HCT116 (cell line): ENCODE data around the gene GLRX3. TPM values are rescaled to one million over a fixed set of nuclear protein-coding genes. Genes with fewer than 3 reads are reported as not detected.

Source experiments
- ATAC-seq: fragments of 200-7000 bp; cut with Tn5 transposase; 2 replicates; pipeline ENCODE4 v1.9.1; 2020; ENCODE audit warnings: mild to moderate bottlenecking, moderate library complexity
- BruUV-seq: library from RNA; stranded (reverse); fragments of 400-500 nt; replicated peaks from 2 replicates; lab custom pipeline; 2021; lab: Mats Ljungman, UMichigan
- CTCF ChIA-PET: fragments of 300-600 bp; sonication (Branson Sonifier 250); formaldehyde crosslinking; loops from one replicate; lab custom pipeline; 2021; ENCODE audit warnings: antibody characterized with exemption; lab: Charles Lee
- POLR2A ChIA-PET: fragments of 300-600, 350-600 bp; sonication (Branson Sonifier 250); formaldehyde crosslinking; loops from one replicate; lab custom pipeline; 2021; ENCODE audit warnings: antibody characterized with exemption; lab: Charles Lee
- RAD21 ChIA-PET, 2 experiments: fragments of 300-600 bp; sonication (Branson Sonifier 250); formaldehyde crosslinking; loops; one replicate each; lab custom pipeline; 2023; ENCODE audit warnings: low total read pairs in 2 of 2; ENCODE audit not compliant: uncharacterized antibody in 2 of 2, unreplicated experiment in 2 of 2, low non-redundant PET in 1 of 2; lab: Charles Lee
- DNase-seq: peaks from one replicate; pipeline ENCODE4 v3.0.0-alpha.2; 2010; ENCODE audit warnings: low read depth, low spot score
- H2AFZ ChIP-seq: fragments of 200-600 bp; shearing (Covaris generic), sonication (generic); 2 replicates; pipeline ENCODE4 v1.6.1; 2017; ENCODE audit warnings: low read depth, mixed run types, mixed read lengths, antibody characterized with exemption, low read length; ENCODE audit not compliant: poor library complexity, severe bottlenecking
- H3K27ac ChIP-seq: 2 replicates; pipeline ENCODE4 v1.5.1; 2012; ENCODE audit warnings: low read depth, low read length
- H3K27me3 ChIP-seq: fragments of 200-600 bp; sonication (generic); 2 replicates; pipeline ENCODE4 v1.6.1; 2016; ENCODE audit warnings: mixed run types, low read length, mixed read lengths; ENCODE audit not compliant: insufficient read depth
- H3K36me3 ChIP-seq, 2 experiments: fragments of 200-500 bp in 1 of 2; fragments of 200-600 bp in 1 of 2; sonication (Bioruptor generic) in 1 of 2; sonication (generic) in 1 of 2; 2 replicates each; pipeline versions ENCODE4 v1.5.1 to v1.6.1; 2014 to 2016; ENCODE audit warnings: low read length in 2 of 2, inconsistent platforms in 1 of 2, mixed read lengths in 1 of 2, mixed run types in 1 of 2; ENCODE audit not compliant: insufficient read depth in 2 of 2, control insufficient read depth in 1 of 2
- H3K4me1 ChIP-seq, 2 experiments: fragments of 200-600 bp in 1 of 2; sonication (generic) in 1 of 2; 2 replicates each; pipeline versions ENCODE4 v1.5.1 to v1.6.1; 2012 to 2017; ENCODE audit warnings: low read length in 2 of 2, inconsistent platforms in 1 of 2, mild to moderate bottlenecking in 1 of 2, mixed read lengths in 1 of 2, mixed run types in 1 of 2, moderate library complexity in 1 of 2; ENCODE audit not compliant: insufficient read depth in 2 of 2, control insufficient read depth in 1 of 2
- H3K4me2 ChIP-seq: fragments of 200-600 bp; sonication (generic); 2 replicates; pipeline ENCODE4 v1.6.1; 2017; ENCODE audit warnings: mixed run types, low read length, mixed read lengths
- H3K4me3 ChIP-seq, 2 experiments: fragments of 200-600 bp in 1 of 2; sonication (generic) in 1 of 2; replicated peaks in 1 of 2; 2 replicates each; pipeline ENCODE4 v1.5.1; 2011 to 2016; ENCODE audit warnings: low read length in 2 of 2, control low read depth in 1 of 2, low read depth in 1 of 2, mild to moderate bottlenecking in 1 of 2, mixed read lengths in 1 of 2, mixed run types in 1 of 2
- H3K79me2 ChIP-seq: fragments of 200-600 bp; sonication (generic); 2 replicates; pipeline ENCODE4 v1.6.1; 2017; ENCODE audit warnings: mild to moderate bottlenecking, mixed run types, low read length, moderate library complexity, mixed read lengths; ENCODE audit not compliant: insufficient read depth
- H3K9ac ChIP-seq: fragments of 200-600 bp; sonication (generic); 2 replicates; pipeline ENCODE4 v1.6.1; 2016; ENCODE audit warnings: low read length, mixed read lengths
- H3K9me2 ChIP-seq: fragments of 200-600 bp; sonication (generic), shearing (Covaris generic); 2 replicates; pipeline ENCODE4 v1.6.1; 2017; ENCODE audit warnings: mixed run types, mild to moderate bottlenecking, moderate library complexity; ENCODE audit not compliant: insufficient read depth
- H3K9me3 ChIP-seq, 2 experiments: fragments of 200-500 bp in 1 of 2; fragments of 200-600 bp in 1 of 2; sonication (Bioruptor generic) in 1 of 2; sonication (generic) in 1 of 2; 2 replicates each; pipeline ENCODE4 v1.6.1; 2014 to 2017; ENCODE audit warnings: low read length in 2 of 2, mixed read lengths in 2 of 2, inconsistent platforms in 1 of 2, low read depth in 1 of 2, mild to moderate bottlenecking in 1 of 2, mixed run types in 1 of 2, moderate library complexity in 1 of 2; ENCODE audit not compliant: control insufficient read depth in 1 of 2, insufficient read depth in 1 of 2
- H4K20me1 ChIP-seq: fragments of 200-600 bp; sonication (generic), shearing (Covaris generic); 2 replicates; pipeline ENCODE4 v1.6.1; 2017; ENCODE audit warnings: mixed run types, mild to moderate bottlenecking, moderate library complexity; ENCODE audit not compliant: insufficient read depth
- CBX3 ChIP-seq: IDR thresholded peaks from 2 replicates; pipeline ENCODE4 v1.6.1; 2012; ENCODE audit warnings: low read depth
- CEBPB ChIP-seq: IDR thresholded peaks from 2 replicates; pipeline ENCODE4 v1.6.1; 2012; ENCODE audit warnings: low read depth
- EGR1 ChIP-seq: IDR thresholded peaks from 2 replicates; pipeline ENCODE4 v1.6.1; 2012; ENCODE audit warnings: low read depth
- ELF1 ChIP-seq: IDR thresholded peaks from 2 replicates; pipeline ENCODE4 v1.6.1; 2012; ENCODE audit warnings: low read depth, borderline replicate concordance
- EZH2 ChIP-seq: fragments of 200-600 bp; sonication (generic); IDR thresholded peaks from 2 replicates; pipeline ENCODE4 v1.6.1; 2017; ENCODE audit warnings: antibody characterized with exemption, mixed run types
- POLR2A ChIP-seq: IDR thresholded peaks from 2 replicates; pipeline ENCODE4 v1.7.0; 2011; ENCODE audit warnings: borderline replicate concordance; ENCODE audit not compliant: insufficient read depth, insufficient read length; ENCODE audit errors: extremely low read depth
- POLR2AphosphoS5 ChIP-seq: IDR thresholded peaks from 2 replicates; pipeline ENCODE4 v1.6.1; 2011; ENCODE audit warnings: mild to moderate bottlenecking, low read depth, low read length, moderate library complexity
- SP1 ChIP-seq: IDR thresholded peaks from 2 replicates; pipeline ENCODE4 v1.6.1; 2012; ENCODE audit warnings: low read depth
- TCF7L2 ChIP-seq: IDR thresholded peaks from 2 replicates; pipeline ENCODE4 v1.7.0; 2011; ENCODE audit warnings: borderline replicate concordance, inconsistent platforms; ENCODE audit not compliant: insufficient read depth, insufficient read length; ENCODE audit errors: extremely low read depth
- YY1 ChIP-seq: IDR thresholded peaks from 2 replicates; pipeline ENCODE4 v1.6.1; 2011; ENCODE audit warnings: low read length, low read depth, moderate library complexity, mild to moderate bottlenecking; ENCODE audit not compliant: insufficient replicate concordance; ENCODE audit errors: extremely low read depth
- ZNF274 ChIP-seq: fragments of 200-500 bp; sonication (Bioruptor generic); IDR thresholded peaks from 2 replicates; pipeline ENCODE4 v1.6.1; 2014; ENCODE audit warnings: mild to moderate bottlenecking, low read depth, low read length, inconsistent platforms
- intact Hi-C: fragments of 100-400 bp; cut with micrococcal nuclease; formaldehyde crosslinking; loops from 2 replicates; pipeline ENCODE4 v1.10.0; 2022
- total RNA-seq: library from RNA; stranded (reverse); gene quantifications from one replicate; pipeline ENCODE4 v1.2.1, GENCODE V29; 2021; ENCODE audit not compliant: unreplicated experiment
- TF ChIP-seq, protein P1 (sequence below): IDR thresholded peaks from 2 replicates; pipeline ENCODE4 v1.6.1; 2012; ENCODE audit warnings: low read depth
- TF ChIP-seq, protein P2 (sequence below): IDR thresholded peaks from 2 replicates; pipeline ENCODE4 v1.6.1; 2011; ENCODE audit warnings: mild to moderate bottlenecking, low read length, moderate library complexity; ENCODE audit not compliant: insufficient replicate concordance; ENCODE audit errors: extremely low read depth

The GLRX3 gene
- total RNA-seq, 1 experiment from 2014 or later, result 59.1 TPM

DNA sequence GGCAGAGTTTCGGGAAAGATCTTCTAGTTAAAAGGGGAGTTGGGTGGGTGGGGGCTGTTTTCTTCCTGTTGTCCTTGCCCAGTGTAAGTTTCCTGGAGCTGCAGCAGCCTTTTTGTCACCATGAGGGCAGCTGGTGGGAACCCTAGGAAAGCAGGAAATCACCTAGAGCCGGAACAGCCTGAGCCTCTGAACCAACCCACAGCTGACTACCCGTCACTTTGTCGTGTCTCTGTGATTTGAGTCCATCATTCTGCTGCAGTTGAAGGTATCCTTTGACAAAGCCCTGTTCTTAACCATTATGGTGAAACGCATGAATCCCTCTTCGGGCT lies 24.4 kb upstream of the GLRX3 start (continued):
- TF ChIP-seq, protein P1, sequence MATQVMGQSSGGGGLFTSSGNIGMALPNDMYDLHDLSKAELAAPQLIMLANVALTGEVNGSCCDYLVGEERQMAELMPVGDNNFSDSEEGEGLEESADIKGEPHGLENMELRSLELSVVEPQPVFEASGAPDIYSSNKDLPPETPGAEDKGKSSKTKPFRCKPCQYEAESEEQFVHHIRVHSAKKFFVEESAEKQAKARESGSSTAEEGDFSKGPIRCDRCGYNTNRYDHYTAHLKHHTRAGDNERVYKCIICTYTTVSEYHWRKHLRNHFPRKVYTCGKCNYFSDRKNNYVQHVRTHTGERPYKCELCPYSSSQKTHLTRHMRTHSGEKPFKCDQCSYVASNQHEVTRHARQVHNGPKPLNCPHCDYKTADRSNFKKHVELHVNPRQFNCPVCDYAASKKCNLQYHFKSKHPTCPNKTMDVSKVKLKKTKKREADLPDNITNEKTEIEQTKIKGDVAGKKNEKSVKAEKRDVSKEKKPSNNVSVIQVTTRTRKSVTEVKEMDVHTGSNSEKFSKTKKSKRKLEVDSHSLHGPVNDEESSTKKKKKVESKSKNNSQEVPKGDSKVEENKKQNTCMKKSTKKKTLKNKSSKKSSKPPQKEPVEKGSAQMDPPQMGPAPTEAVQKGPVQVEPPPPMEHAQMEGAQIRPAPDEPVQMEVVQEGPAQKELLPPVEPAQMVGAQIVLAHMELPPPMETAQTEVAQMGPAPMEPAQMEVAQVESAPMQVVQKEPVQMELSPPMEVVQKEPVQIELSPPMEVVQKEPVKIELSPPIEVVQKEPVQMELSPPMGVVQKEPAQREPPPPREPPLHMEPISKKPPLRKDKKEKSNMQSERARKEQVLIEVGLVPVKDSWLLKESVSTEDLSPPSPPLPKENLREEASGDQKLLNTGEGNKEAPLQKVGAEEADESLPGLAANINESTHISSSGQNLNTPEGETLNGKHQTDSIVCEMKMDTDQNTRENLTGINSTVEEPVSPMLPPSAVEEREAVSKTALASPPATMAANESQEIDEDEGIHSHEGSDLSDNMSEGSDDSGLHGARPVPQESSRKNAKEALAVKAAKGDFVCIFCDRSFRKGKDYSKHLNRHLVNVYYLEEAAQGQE, result no peak
- TF ChIP-seq CEBPB (no peak), ELF1 (no peak), EZH2 (no peak), POLR2A (no peak)
- TF ChIP-seq, protein P2, sequence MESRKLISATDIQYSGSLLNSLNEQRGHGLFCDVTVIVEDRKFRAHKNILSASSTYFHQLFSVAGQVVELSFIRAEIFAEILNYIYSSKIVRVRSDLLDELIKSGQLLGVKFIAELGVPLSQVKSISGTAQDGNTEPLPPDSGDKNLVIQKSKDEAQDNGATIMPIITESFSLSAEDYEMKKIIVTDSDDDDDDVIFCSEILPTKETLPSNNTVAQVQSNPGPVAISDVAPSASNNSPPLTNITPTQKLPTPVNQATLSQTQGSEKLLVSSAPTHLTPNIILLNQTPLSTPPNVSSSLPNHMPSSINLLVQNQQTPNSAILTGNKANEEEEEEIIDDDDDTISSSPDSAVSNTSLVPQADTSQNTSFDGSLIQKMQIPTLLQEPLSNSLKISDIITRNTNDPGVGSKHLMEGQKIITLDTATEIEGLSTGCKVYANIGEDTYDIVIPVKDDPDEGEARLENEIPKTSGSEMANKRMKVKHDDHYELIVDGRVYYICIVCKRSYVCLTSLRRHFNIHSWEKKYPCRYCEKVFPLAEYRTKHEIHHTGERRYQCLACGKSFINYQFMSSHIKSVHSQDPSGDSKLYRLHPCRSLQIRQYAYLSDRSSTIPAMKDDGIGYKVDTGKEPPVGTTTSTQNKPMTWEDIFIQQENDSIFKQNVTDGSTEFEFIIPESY, result no peak

DNA sequence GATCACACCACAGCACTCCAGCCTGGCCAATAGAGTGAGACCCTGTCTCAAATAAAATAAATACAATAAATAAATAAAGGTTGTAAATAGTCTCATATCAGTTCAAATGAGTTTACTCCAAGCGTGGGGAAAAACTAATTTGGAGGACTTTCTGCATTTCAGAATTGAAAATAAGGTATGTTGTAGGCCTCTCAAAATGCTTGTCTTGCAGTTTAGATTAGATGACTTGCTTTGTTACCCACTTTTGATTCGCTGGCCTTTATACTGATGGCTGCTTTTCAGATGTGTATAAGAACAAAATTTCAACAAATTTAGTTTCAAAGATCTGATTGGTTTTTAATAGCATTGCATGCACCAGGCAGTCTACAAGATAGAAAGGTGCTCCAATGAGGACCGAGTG lies 23.4 kb upstream of the GLRX3 start:
- Histone ChIP-seq H3K36me3 (no peaks in the 10 kb centered on the region), H3K4me3 (no peak overlapping the region), H3K4me2 (peak overlapping the region; percentile 89; the same call in 1 of the 2 replicates), H3K27me3 (no peaks in the 10 kb centered on the region), H3K9me3 (no peaks in the 10 kb centered on the region), H3K9ac (no peak overlapping the region), H3K4me1 (peaks cover 5 to 18% of the 10 kb centered on the region in 2 experiments), H3K79me2 (no peaks in the 10 kb centered on the region), H3K9me2 (no peaks in the 10 kb centered on the region), H3K27ac (no peak overlapping the region), H4K20me1 (no peaks in the 10 kb centered on the region), H2AFZ (no peak overlapping the region)
- intact Hi-C loops, result no loop called here
- no peak for DNase-seq
- CTCF ChIA-PET, result no interaction called here
- ATAC-seq, result no peak
- RAD21 ChIA-PET, result no interaction called here
- POLR2A ChIA-PET, result no interaction called here
- BruUV-seq, result no TSS peak
- no peak for TF ChIP-seq CEBPB
- TF ChIP-seq ELF1, result no peak
- no peak for TF ChIP-seq EZH2
- TF ChIP-seq SP1, result no peak
- no peak for TF ChIP-seq POLR2AphosphoS5
- no peak for TF ChIP-seq EGR1
- no peak for TF ChIP-seq CBX3
- TF ChIP-seq YY1, result no peak
- TF ChIP-seq ZNF274, result no peak
- TF ChIP-seq, protein P1, result no peak
- no peak for TF ChIP-seq TCF7L2
